ENCODE data around the gene PRPS1L1. TPM values are rescaled to one million over a fixed set of nuclear protein-coding genes. Genes with fewer than 3 reads are reported as not detected.

Gene PRPS1L1
- total RNA-seq, 4 donors from 2014 or later = not detected

DNA sequence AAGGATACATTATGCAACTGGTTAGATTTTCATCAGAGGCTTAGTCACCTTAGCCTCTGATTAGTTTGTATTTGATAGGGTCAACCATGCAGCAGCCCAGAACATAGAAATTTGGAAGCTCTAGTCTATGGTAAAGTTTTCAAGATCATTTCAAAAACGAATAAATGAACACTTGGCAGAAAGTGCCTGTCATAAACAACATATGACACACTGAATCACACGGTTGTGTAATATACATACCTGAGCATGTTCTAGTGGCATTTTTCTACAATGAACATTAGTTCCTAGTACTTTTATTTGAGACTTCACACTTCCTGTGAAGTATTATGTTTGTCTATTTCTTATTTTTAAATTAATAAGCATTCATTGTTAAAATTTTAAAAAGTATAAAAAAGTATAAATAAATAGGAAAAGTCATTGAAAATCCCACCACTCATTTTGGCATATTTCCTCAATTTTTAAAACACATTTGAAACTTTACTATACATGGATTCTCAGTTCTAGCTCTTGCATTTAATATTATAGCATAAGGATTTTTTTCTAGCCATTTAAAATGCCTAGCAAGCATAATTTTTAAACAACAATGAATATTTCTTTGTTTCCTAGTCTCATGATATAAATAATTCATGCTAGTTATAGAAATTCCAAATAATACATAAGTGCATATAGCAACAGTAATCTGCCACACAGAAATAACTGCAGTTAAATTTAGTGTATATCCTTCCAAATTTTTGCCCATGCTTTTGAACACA, 25.7 kb upstream of the PRPS1L1 start:
- TF ChIP-seq, protein P1, sequence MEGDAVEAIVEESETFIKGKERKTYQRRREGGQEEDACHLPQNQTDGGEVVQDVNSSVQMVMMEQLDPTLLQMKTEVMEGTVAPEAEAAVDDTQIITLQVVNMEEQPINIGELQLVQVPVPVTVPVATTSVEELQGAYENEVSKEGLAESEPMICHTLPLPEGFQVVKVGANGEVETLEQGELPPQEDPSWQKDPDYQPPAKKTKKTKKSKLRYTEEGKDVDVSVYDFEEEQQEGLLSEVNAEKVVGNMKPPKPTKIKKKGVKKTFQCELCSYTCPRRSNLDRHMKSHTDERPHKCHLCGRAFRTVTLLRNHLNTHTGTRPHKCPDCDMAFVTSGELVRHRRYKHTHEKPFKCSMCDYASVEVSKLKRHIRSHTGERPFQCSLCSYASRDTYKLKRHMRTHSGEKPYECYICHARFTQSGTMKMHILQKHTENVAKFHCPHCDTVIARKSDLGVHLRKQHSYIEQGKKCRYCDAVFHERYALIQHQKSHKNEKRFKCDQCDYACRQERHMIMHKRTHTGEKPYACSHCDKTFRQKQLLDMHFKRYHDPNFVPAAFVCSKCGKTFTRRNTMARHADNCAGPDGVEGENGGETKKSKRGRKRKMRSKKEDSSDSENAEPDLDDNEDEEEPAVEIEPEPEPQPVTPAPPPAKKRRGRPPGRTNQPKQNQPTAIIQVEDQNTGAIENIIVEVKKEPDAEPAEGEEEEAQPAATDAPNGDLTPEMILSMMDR (IDR thresholded peaks at IDR 0.05; ENCODE audit: low read depth) = no peak

DNA sequence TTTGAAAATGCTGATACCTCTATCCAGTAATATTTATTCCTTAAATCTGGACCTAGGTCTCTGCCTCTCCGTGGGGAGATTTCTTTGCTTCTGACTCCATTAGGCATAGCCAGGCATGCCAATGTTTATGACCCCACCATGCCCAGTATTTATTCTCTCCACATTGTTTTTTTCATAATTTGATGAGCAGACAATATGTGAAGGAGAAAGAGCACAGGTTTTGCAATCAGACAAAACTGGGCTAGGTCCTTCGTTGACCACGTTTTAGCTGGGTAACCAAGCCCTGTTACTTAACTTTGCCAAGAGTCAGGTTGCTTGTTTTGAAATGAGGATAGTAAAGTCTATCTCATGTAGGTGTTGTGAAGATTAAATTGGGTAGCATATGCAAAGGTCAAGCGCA, 21.6 kb upstream of the PRPS1L1 start:
- TF ChIP-seq, protein P1 (IDR thresholded peaks at IDR 0.05; ENCODE audit: low read depth) = no peak

DNA sequence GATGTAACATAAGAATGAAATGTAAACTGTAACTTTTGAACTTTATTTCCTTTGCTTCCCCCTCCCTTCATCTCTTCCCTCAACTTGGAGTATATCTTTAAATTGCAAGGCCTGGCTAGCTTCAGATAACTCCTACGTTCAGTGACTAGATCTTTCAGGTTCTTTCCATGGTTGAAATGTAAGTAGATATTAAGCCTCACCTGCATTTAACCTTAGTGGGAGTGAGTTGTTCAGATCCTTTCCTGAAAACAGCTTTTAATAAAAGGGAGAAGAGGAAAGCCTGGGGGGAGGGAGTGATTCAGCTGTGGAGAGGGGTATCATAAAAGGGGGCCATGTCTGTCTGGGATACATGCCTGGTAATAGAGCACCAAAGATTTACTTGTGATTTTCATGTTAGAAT, 19.0 kb upstream of the PRPS1L1 start:
- TF ChIP-seq, protein P1 (IDR thresholded peaks at IDR 0.05; ENCODE audit: low read depth) = no peak

DNA sequence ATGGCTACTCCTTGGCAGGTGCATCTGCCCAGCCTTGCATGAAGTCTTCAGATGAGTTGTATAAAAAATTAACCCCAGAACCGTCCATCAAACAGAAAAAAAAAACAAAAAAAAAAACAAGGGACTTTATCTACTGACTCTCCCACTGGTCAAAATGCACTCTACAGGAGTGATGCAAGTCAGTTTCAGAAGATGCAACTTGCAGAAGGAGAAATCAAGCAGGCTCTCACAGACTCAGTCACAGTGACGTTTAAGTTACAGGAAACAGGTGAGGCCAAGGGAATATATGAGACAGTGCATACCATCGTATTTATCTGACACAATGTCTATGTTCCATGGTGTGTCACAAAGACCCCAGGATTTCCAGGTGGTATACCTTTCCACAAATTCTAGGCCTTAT, 17.5 kb upstream of the PRPS1L1 start:
- TF ChIP-seq, protein P1 (IDR thresholded peaks at IDR 0.05; ENCODE audit: low read depth) = no peak

DNA sequence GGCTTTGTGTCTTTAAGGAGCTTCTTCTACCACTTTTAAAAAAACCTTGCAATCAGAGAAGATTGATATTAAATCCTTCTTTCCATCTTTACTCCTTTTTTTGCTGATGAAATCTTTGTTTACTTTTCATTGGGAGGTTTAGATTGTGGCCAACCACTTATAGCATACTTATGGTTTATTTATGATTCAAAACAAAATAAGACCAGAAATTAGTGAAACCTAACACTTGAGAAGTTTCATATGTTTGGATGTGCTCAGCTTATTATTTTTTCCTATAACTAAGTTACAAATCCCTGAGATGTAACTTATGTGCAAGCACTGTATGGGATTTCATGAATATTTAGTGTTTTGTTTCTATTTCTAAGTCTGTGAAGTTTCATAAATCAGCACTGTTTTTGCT, 13.5 kb upstream of the PRPS1L1 start:
- TF ChIP-seq, protein P1 (IDR thresholded peaks at IDR 0.05; ENCODE audit: low read depth) = no peak

DNA sequence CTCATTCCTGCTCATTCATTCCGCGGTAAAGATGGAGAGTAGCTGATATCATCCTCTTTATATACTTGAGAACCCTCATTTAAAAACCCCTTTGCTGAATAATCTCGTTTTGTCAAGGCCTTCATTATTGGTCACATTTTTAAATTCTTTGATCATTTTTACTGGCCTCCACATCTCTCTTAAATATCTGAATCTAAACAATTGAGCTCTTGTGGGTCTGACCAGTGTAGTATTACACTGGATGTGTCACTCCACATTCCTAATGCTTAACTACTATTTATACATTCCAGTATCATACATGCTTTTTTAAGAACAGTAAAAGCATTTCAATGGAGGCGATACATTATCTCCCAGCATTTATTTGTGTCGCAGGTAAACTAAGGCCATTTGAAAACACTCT, 12.6 kb upstream of the PRPS1L1 start:
- TF ChIP-seq, protein P1 (IDR thresholded peaks at IDR 0.05; ENCODE audit: low read depth) = no peak

DNA sequence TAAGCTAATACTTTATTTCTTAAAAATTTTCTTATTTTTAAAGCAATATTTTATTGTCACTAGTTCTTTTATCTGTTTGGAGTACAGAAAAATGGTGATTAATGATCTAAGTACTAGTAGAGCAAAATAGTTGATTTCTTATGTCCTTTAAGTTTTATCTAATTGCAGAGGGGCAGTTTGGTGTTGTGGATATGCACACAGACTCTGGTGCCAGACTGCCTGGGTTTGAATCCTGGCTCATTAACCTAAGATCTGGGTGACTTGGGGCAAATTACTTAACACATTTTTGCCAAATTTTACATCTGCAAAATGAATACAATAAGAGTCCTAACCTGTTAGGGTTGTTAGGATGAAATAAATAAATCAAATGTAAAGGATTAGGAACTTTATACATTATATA, 10.7 kb upstream of the PRPS1L1 start:
- TF ChIP-seq, protein P1 (IDR thresholded peaks at IDR 0.05; ENCODE audit: low read depth) = no peak
